Tibial artery (tissue), 4 donors: ENCODE measurements around the gene ARHGEF39.

Experiments
- DNase-seq, 2 donors: peaks; one replicate each; pipeline ENCODE4 v3.0.0-alpha.2; 2019
- H3K27ac ChIP-seq, 2 donors: fragments of 200-600 bp; sonication (generic) in 1 of 2; 1 replicate in 1 of 2; 2 replicates in 1 of 2; pipeline ENCODE4 v1.5.1; 2018 to 2019; ENCODE audit warnings: mild to moderate bottlenecking in 1 of 2
- H3K27me3 ChIP-seq, 2 donors: fragments of 200-600 bp; sonication (generic) in 1 of 2; one replicate each; pipeline versions ENCODE4 v1.5.1 to v1.6.0; 2016 to 2019
- H3K36me3 ChIP-seq, 3 donors: fragments of 200-600 bp; sonication (generic) in 2 of 3; one replicate each; pipeline ENCODE4 v1.5.1; 2016 to 2019; ENCODE audit warnings: mild to moderate bottlenecking in 2 of 3
- H3K4me1 ChIP-seq, 4 donors: fragments of 200-600 bp; sonication (generic) in 2 of 4; 1 replicate in 3 of 4; 2 replicates in 1 of 4; pipeline ENCODE4 v1.5.1; 2016 to 2019
- H3K4me3 ChIP-seq, 2 donors: fragments of 200-600 bp; sonication (generic) in 1 of 2; 1 replicate in 1 of 2; 2 replicates in 1 of 2; pipeline ENCODE4 v1.5.1; 2018 to 2019; ENCODE audit warnings: mild to moderate bottlenecking in 2 of 2
- H3K9me3 ChIP-seq, 3 donors: fragments of 200-600 bp; sonication (generic) in 1 of 3; one replicate each; pipeline ENCODE4 v1.5.1; 2016 to 2019
- intact Hi-C: fragments of 100-400 bp; cut with DNase I; formaldehyde crosslinking; loops from one replicate; pipeline ENCODE4 v1.15.0; 2023; ENCODE audit warnings: low total_unique reads
- TF ChIP-seq, protein P1 (sequence below), 2 experiments: fragments of 200-600 bp in 1 of 2; fragments of 450-650 bp in 1 of 2; IDR thresholded peaks; one replicate each; pipeline ENCODE4 v1.5.1; 2017 to 2019; ENCODE audit warnings: antibody characterized with exemption in 2 of 2, mild to moderate bottlenecking in 1 of 2, moderate library complexity in 1 of 2

The ARHGEF39 gene

DNA sequence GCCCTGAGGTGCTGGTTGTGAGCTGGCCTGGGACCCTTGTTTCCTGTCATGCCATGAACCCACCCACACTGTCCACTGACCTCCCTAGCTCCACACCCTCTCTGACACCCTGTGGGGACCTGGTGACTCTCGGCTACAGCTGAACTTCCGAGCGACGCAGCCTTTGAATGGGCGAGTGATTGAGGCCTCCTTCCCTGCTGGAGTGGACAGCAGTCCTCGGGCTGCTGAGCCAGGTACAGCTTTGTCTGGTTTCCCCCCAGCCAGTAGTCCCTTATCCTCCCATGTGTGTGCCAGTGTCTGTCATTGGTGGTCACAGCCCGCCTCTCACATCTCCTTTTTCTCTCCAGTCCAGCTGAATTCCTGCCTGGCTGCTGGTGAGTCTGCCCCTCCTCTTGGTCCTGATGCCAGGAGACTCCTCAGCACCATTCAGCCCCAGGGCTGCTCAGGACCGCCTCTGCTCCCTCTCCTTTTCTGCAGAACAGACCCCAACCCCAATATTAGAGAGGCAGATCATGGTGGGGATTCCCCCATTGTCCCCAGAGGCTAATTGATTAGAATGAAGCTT, 14.9 kb upstream of the ARHGEF39 start:
- peaks cover 0 to 62% (median 34%) of the 10 kb centered on the region in 4 donors for H3K4me1 ChIP-seq
- intact Hi-C loops: no loop called here

DNA sequence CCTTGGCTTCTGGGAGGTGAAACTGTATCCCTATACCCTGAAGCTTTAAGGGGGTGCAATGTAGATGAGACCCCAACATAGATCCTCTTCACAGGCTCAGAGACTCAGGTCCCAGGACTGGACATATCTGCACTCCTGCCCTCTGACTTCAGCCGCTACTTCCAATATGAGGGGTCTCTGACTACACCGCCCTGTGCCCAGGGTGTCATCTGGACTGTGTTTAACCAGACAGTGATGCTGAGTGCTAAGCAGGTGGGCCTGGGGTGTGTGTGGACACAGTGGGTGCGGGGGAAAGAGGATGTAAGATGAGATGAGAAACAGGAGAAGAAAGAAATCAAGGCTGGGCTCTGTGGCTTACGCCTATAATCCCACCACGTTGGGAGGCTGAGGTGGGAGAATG, 14.1 kb upstream of the ARHGEF39 start:
- no peaks in the 10 kb centered on the region for H3K27me3 ChIP-seq
- H3K27ac ChIP-seq: peak overlapping the region; percentile 30 to 97
- TF ChIP-seq, protein P1, sequence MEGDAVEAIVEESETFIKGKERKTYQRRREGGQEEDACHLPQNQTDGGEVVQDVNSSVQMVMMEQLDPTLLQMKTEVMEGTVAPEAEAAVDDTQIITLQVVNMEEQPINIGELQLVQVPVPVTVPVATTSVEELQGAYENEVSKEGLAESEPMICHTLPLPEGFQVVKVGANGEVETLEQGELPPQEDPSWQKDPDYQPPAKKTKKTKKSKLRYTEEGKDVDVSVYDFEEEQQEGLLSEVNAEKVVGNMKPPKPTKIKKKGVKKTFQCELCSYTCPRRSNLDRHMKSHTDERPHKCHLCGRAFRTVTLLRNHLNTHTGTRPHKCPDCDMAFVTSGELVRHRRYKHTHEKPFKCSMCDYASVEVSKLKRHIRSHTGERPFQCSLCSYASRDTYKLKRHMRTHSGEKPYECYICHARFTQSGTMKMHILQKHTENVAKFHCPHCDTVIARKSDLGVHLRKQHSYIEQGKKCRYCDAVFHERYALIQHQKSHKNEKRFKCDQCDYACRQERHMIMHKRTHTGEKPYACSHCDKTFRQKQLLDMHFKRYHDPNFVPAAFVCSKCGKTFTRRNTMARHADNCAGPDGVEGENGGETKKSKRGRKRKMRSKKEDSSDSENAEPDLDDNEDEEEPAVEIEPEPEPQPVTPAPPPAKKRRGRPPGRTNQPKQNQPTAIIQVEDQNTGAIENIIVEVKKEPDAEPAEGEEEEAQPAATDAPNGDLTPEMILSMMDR (IDR thresholded peaks at IDR 0.05): no peak
- intact Hi-C loops: no loop called here
- H3K9me3 ChIP-seq: no peaks in the 10 kb centered on the region
- peaks cover 25 to 27% (median 25%) of the 10 kb centered on the region in 3 donors for H3K36me3 ChIP-seq
- H3K4me3 ChIP-seq: no peak overlapping the region
- no peak for DNase-seq
- H3K4me1 ChIP-seq: peaks cover 0 to 61% (median 30%) of the 10 kb centered on the region in 4 donors

More for the DNA sequence above, 14.9 kb upstream of the ARHGEF39 start:
- H3K27ac ChIP-seq: peak overlapping the region; percentile 96 to 97
- TF ChIP-seq, protein P1 (IDR thresholded peaks at IDR 0.05): no peak
- H3K27me3 ChIP-seq: no peaks in the 10 kb centered on the region
- H3K36me3 ChIP-seq: peaks cover 32 to 35% (median 32%) of the 10 kb centered on the region in 3 donors
- DNase-seq: peak in 1 of 2 donors; percentile 73
- H3K4me3 ChIP-seq: no peak overlapping the region
- no peaks in the 10 kb centered on the region for H3K9me3 ChIP-seq

DNA sequence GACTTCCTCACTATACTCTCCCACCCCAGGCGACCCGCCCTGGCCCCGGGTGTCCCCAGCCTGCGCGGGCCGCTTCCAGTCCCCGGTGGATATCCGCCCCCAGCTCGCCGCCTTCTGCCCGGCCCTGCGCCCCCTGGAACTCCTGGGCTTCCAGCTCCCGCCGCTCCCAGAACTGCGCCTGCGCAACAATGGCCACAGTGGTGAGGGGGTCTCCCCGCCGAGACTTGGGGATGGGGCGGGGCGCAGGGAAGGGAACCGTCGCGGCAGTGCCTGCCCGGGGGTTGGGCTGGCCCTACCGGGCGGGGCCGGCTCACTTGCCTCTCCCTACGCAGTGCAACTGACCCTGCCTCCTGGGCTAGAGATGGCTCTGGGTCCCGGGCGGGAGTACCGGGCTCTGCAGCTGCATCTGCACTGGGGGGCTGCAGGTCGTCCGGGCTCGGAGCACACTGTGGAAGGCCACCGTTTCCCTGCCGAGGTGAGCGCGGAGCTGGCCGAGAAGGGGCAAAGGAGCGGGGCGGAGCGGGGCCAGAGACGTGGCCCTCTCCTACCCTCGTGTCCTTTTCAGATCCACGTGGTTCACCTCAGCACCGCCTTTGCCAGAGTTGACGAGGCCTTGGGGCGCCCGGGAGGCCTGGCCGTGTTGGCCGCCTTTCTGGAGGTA, 10.9 kb upstream of the ARHGEF39 start:
- no peaks in the 10 kb centered on the region for H3K27me3 ChIP-seq
- intact Hi-C loops: no loop called here
- DNase-seq: peak in 1 of 2 donors; percentile 75
- H3K36me3 ChIP-seq: no peaks in the 10 kb centered on the region
- peaks cover 0 to 45% (median 22%) of the 10 kb centered on the region in 4 donors for H3K4me1 ChIP-seq
- H3K4me3 ChIP-seq: peak overlapping the region; percentile 41 to 54
- TF ChIP-seq, protein P1 (IDR thresholded peaks at IDR 0.05): no peak
- peak overlapping the region; percentile 35 to 37 for H3K27ac ChIP-seq
- H3K9me3 ChIP-seq: no peaks in the 10 kb centered on the region

DNA sequence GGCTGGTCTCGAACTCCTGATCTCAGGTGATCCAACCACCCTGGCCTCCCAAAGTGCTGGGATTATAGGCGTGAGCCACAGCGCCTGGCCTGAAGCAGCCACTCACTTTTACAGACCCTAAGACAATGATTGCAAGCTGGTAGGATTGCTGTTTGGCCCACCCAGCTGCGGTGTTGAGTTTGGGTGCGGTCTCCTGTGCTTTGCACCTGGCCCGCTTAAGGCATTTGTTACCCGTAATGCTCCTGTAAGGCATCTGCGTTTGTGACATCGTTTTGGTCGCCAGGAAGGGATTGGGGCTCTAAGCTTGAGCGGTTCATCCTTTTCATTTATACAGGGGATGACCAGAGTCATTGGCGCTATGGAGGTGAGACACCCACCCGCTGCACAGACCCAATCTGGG, 10.2 kb upstream of the ARHGEF39 start:
- intact Hi-C loops: no loop called here
- Histone ChIP-seq H3K4me3 (peak overlapping the region; percentile 41 to 54), H3K27me3 (no peaks in the 10 kb centered on the region), H3K27ac (peak overlapping the region; percentile 35 to 37), H3K9me3 (no peaks in the 10 kb centered on the region), H3K36me3 (no peaks in the 10 kb centered on the region), H3K4me1 (peaks cover 0 to 45% (median 22%) of the 10 kb centered on the region in 4 donors)
- DNase-seq: no peak
- TF ChIP-seq, protein P1 (IDR thresholded peaks at IDR 0.05): no peak

DNA sequence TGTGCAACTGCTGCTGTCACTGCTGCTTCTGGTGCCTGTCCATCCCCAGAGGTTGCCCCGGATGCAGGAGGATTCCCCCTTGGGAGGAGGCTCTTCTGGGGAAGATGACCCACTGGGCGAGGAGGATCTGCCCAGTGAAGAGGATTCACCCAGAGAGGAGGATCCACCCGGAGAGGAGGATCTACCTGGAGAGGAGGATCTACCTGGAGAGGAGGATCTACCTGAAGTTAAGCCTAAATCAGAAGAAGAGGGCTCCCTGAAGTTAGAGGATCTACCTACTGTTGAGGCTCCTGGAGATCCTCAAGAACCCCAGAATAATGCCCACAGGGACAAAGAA, 9.0 kb upstream of the ARHGEF39 start:
- H3K4me1 ChIP-seq: peaks cover 0 to 42% (median 22%) of the 10 kb centered on the region in 4 donors
- H3K27me3 ChIP-seq: no peaks in the 10 kb centered on the region
- TF ChIP-seq, protein P1 (IDR thresholded peaks at IDR 0.05): no peak
- H3K36me3 ChIP-seq: no peaks in the 10 kb centered on the region
- H3K9me3 ChIP-seq: no peaks in the 10 kb centered on the region
- no peak for DNase-seq
- intact Hi-C loops: no loop called here
- H3K27ac ChIP-seq: peak overlapping the region in 1 of 2 donors; percentile 35
- H3K4me3 ChIP-seq: no peak overlapping the region
